NCI-H128 (cell line): ENCODE results near the gene PTGES2.
A peak's percentile ranks its signal among the peaks of the same experiment; 100 is the strongest.
"Not testable (repeated sequence)": the region's sequence is repeated elsewhere in the genome, so short reads cannot be mapped to it uniquely, and the experiment has no call there.

Experiments
- DNase-seq: peaks from one replicate; lab custom pipeline; 2025; ENCODE audit not compliant: unreplicated experiment; lab: John Stamatoyannopoulos, UW

PTGES2 gene

GRCh38 chr9:128118971-128119665 is 8.4 kb downstream of the PTGES2 start:
- no peak for DNase-seq

- no peak for DNase-seq
These were observed 9.1 kb downstream of the PTGES2 start for GRCh38 chr9:128118472-128118857.

GRCh38 chr9:128117613-128118471 is 9.7 kb downstream of the PTGES2 start:
- peak; percentile 94 for DNase-seq

GRCh38 chr9:128116104-128117083 is 11.1 kb downstream of the PTGES2 start:
- no peak for DNase-seq

- DNase-seq, result no peak
These were observed 12.1 kb downstream of the PTGES2 start for GRCh38 chr9:128115187-128116103.

- DNase-seq, result no peak
These were observed 13.0 kb downstream of the PTGES2 start for GRCh38 chr9:128114326-128115186.

GRCh38 chr9:128113526-128114325 is 13.8 kb downstream of the PTGES2 start:
- DNase-seq, result no peak

GRCh38 chr9:128111726-128112125 is 15.8 kb downstream of the PTGES2 start:
- DNase-seq, result not testable (repeated sequence)

GRCh38 chr9:128109050-128109709 is 18.3 kb downstream of the PTGES2 start:
- no peak for DNase-seq

GRCh38 chr9:128108269-128109049 is 19.1 kb downstream of the PTGES2 start:
- DNase-seq, result no peak

- no peak for DNase-seq
These were observed 19.9 kb downstream of the PTGES2 start for GRCh38 chr9:128107468-128108268.

GRCh38 chr9:128106940-128107467 is 20.5 kb downstream of the PTGES2 start:
- no peak for DNase-seq

- DNase-seq, result no peak
These were observed 21.2 kb downstream of the PTGES2 start for GRCh38 chr9:128106181-128106939.

- no peak for DNase-seq
These were observed 21.9 kb downstream of the PTGES2 start for GRCh38 chr9:128105538-128106175.

GRCh38 chr9:128104171-128104618 is 23.3 kb downstream of the PTGES2 start:
- DNase-seq, result no peak
